GM23248 (cell line): ENCODE data around the gene CDK4.

Experiments used
- EZH2 ChIP-seq: fragments of 200-600 bp; sonication (generic); IDR thresholded peaks from 2 replicates; pipeline ENCODE4 v1.6.1; 2018; ENCODE audit warnings: antibody characterized with exemption, mild to moderate bottlenecking; ENCODE audit not compliant: insufficient read depth, poor library complexity, severe bottlenecking
- EZH2phosphoT487 ChIP-seq: fragments of 200-600 bp; sonication (generic); IDR thresholded peaks from 2 replicates; pipeline ENCODE4 v1.6.1; 2018; ENCODE audit warnings: antibody characterized with exemption, moderate library complexity, mild to moderate bottlenecking, low read depth; ENCODE audit not compliant: insufficient read depth

- no peak for TF ChIP-seq EZH2phosphoT487
- TF ChIP-seq EZH2, result no peak
Observed at GRCh38 chr12:57745485-57745881, 6.6 kb downstream of the CDK4 start.
